Muscle of leg (tissue), 11 donors: ENCODE results near the gene ITGA3. TPM values are rescaled to one million over a fixed set of nuclear protein-coding genes. Genes with fewer than 3 reads are reported as not detected.
A peak's percentile ranks its signal among the peaks of the same experiment; 100 is the strongest.

ENCODE experiments used
- DNase-seq: peaks from one replicate; pipeline ENCODE4 v3.0.0; 2013
- H3K27ac ChIP-seq: one replicate; pipeline ENCODE4 v1.5.1; 2013; ENCODE audit warnings: mild to moderate bottlenecking, low read length, control low read depth
- H3K27me3 ChIP-seq: one replicate; pipeline ENCODE4 v1.6.1; 2013; ENCODE audit warnings: low read length; ENCODE audit not compliant: control insufficient read depth, insufficient read depth
- H3K36me3 ChIP-seq: one replicate; pipeline ENCODE4 v1.6.1; 2013; ENCODE audit warnings: low read length; ENCODE audit not compliant: control insufficient read depth, insufficient read depth
- H3K4me1 ChIP-seq: one replicate; pipeline ENCODE4 v1.6.1; 2013; ENCODE audit warnings: low read length; ENCODE audit not compliant: control insufficient read depth, insufficient read depth
- H3K4me3 ChIP-seq: one replicate; pipeline ENCODE4 v1.5.1; 2013; ENCODE audit warnings: low read length, control low read depth
- H3K9me3 ChIP-seq: replicated peaks from 2 replicates; pipeline ENCODE4 v1.6.1; 2013; ENCODE audit warnings: low read depth, low read length; ENCODE audit not compliant: control insufficient read depth
- WGBS: methylation state at CpG from one replicate; pipeline ENCODE4 v1.1.5; 2013; ENCODE audit warnings: missing lambda C conversion rate; ENCODE audit not compliant: insufficient coverage; 5-methylcytosine and 5-hydroxymethylcytosine counted together
- polyA plus RNA-seq, 8 donors: library from polyadenylated mRNA; unstranded; fragments of 120-200 nt; gene quantifications; one replicate each; pipeline versions ENCODE4 v1.2.1 to v1.2.3, GENCODE V29; 2013; ENCODE audit warnings: inconsistent platforms in 1 of 8, low replicate concordance in 1 of 8; ENCODE audit not compliant: insufficient read length in 8 of 8, insufficient read depth in 1 of 8
- total RNA-seq: library from RNA; stranded (reverse); fragments of 120-200 nt; gene quantifications from one replicate; pipeline ENCODE4 v1.2.4, GENCODE V29; 2013

Gene ITGA3
- total and polyA plus RNA-seq, 9 donors = 14.8 to 31.8 (median 24.8) TPM

GRCh38 chr17:50090971-50091917, 35.3 kb downstream of the ITGA3 start:
- DNase-seq = no peak
- Histone ChIP-seq H3K4me1 (peaks cover 11% of the 10 kb centered on the region), H3K27ac (no peak overlapping the region), H3K4me3 (no peak overlapping the region), H3K36me3 (peaks cover 9% of the 10 kb centered on the region), H3K27me3 (no peaks in the 10 kb centered on the region), H3K9me3 (no peaks in the 10 kb centered on the region)
- WGBS = 55% methylated on average over 14 of the region's 15 CpGs

- no CpG with 5 or more reads among the region's 2 CpGs for WGBS
- no peak for DNase-seq
- Histone ChIP-seq H3K9me3 (no peaks in the 10 kb centered on the region), H3K4me1 (peaks cover 17% of the 10 kb centered on the region), H3K27me3 (no peaks in the 10 kb centered on the region), H3K27ac (no peak overlapping the region), H3K4me3 (no peak overlapping the region), H3K36me3 (peaks cover 9% of the 10 kb centered on the region)
Measured at GRCh38 chr17:50091918-50092285, 36.0 kb downstream of the ITGA3 start.

GRCh38 chr17:50093246-50093645, 37.3 kb downstream of the ITGA3 start:
- Histone ChIP-seq H3K36me3 (peaks cover 17% of the 10 kb centered on the region), H3K4me1 (peaks cover 20% of the 10 kb centered on the region), H3K27ac (no peak overlapping the region), H3K4me3 (no peak overlapping the region), H3K9me3 (no peaks in the 10 kb centered on the region), H3K27me3 (no peaks in the 10 kb centered on the region)
- 90% methylated on average over 3 of the region's 3 CpGs for WGBS
- DNase-seq = no peak

GRCh38 chr17:50093807-50094206, 37.9 kb downstream of the ITGA3 start:
- Histone ChIP-seq H3K27ac (no peak overlapping the region), H3K9me3 (no peaks in the 10 kb centered on the region), H3K4me1 (peaks cover 22% of the 10 kb centered on the region), H3K4me3 (no peak overlapping the region), H3K36me3 (peaks cover 22% of the 10 kb centered on the region), H3K27me3 (no peaks in the 10 kb centered on the region)
- WGBS = no CpG with 5 or more reads among the region's 3 CpGs
- no peak for DNase-seq

- Histone ChIP-seq H3K27ac (peak overlapping the region; percentile 88), H3K27me3 (no peaks in the 10 kb centered on the region), H3K4me1 (peaks cover 22% of the 10 kb centered on the region), H3K4me3 (peak overlapping the region; percentile 73), H3K9me3 (no peaks in the 10 kb centered on the region), H3K36me3 (peaks cover 24% of the 10 kb centered on the region)
- DNase-seq = peak; percentile 95
- 1% methylated on average over 21 of the region's 21 CpGs for WGBS
Measured at GRCh38 chr17:50094243-50094752, 38.4 kb downstream of the ITGA3 start.

- no peaks in the 10 kb centered on the region for H3K27me3 ChIP-seq
- H3K36me3 ChIP-seq = peaks cover 22% of the 10 kb centered on the region
- peak within 1 kb of the TSS; percentile 83 for H3K4me3 ChIP-seq
- peak; percentile 99 for DNase-seq
- no peaks in the 10 kb centered on the region for H3K9me3 ChIP-seq
- peaks cover 27% of the 10 kb centered on the region for H3K4me1 ChIP-seq
- under 1% methylated on average over 67 of the region's 68 CpGs for WGBS
- peak within 1 kb of the TSS; percentile 88 for H3K27ac ChIP-seq
Measured at GRCh38 chr17:50094753-50095619, 39.1 kb downstream of the ITGA3 start, which contains the start of gene PDK2. PDK2 (plus strand) TSS chr17:50095351; CDS start chr17:50095436, 85 bp downstream.

- Histone ChIP-seq H3K27me3 (no peaks in the 10 kb centered on the region), H3K9me3 (no peaks in the 10 kb centered on the region), H3K36me3 (peaks cover 28% of the 10 kb centered on the region), H3K4me1 (peaks cover 33% of the 10 kb centered on the region), H3K4me3 (peak overlapping the region; percentile 83), H3K27ac (peak overlapping the region; percentile 76)
- WGBS = 0% methylated on average over 11 of the region's 12 CpGs
- DNase-seq = peak; percentile 65
Measured at GRCh38 chr17:50095626-50096037, 39.7 kb downstream of the ITGA3 start.

- DNase-seq = no peak
- Histone ChIP-seq H3K9me3 (no peaks in the 10 kb centered on the region), H3K4me1 (peaks cover 38% of the 10 kb centered on the region)
Measured at GRCh38 chr17:50096092-50096491, 40.2 kb downstream of the ITGA3 start.

GRCh38 chr17:50096758-50097157, 40.8 kb downstream of the ITGA3 start:
- H3K4me1 ChIP-seq = peaks cover 44% of the 10 kb centered on the region
- H3K27ac ChIP-seq = peak overlapping the region; percentile 9
- no peaks in the 10 kb centered on the region for H3K9me3 ChIP-seq
- DNase-seq = no peak
- H3K36me3 ChIP-seq = peaks cover 30% of the 10 kb centered on the region
- no peak overlapping the region for H3K4me3 ChIP-seq
- WGBS = 45% methylated on average over 2 of the region's 3 CpGs
- H3K27me3 ChIP-seq = no peaks in the 10 kb centered on the region

More at GRCh38 chr17:50096092-50096491, 40.2 kb downstream of the ITGA3 start:
- WGBS = 21% methylated on average over 6 of the region's 6 CpGs
- H3K36me3 ChIP-seq = peaks cover 30% of the 10 kb centered on the region
- H3K27me3 ChIP-seq = no peaks in the 10 kb centered on the region
- H3K4me3 ChIP-seq = peak overlapping the region; percentile 83
- H3K27ac ChIP-seq = peak overlapping the region; percentile 76
